B cell (primary cell): ENCODE results near the gene ADAMTS17.

ENCODE experiments used
- EZH2 ChIP-seq: IDR thresholded peaks from 2 replicates; pipeline ENCODE4 v1.6.1; 2012; ENCODE audit warnings: borderline replicate concordance, low read depth, mild to moderate bottlenecking, moderate library complexity, low read length; ENCODE audit not compliant: insufficient read depth, poor library complexity, severe bottlenecking
- TF ChIP-seq, protein P1 (sequence below): fragments of 200-600 bp; IDR thresholded peaks from one replicate; pipeline ENCODE4 v1.8.0; 2022; ENCODE audit warnings: antibody characterized with exemption, mild to moderate bottlenecking

DNA sequence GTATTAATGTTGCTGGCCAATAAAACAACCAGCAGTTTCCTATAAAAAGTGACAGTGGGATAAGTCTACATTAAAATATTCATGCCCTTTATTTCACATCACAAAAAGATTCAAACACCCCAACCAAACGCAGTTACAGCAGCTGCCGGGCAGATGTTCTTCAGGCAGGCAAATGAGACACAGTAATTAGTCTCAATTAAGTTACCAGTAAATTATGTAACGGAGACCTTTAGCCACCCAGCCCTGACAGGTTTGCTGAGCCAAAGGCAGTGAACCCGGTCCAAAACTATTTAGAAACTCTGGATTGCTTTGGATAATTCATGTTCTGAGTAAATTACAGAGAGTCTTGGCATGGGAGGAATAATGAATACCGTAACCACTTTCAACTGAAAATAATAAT lies 319.4 kb downstream of the ADAMTS17 start:
- TF ChIP-seq, protein P1, sequence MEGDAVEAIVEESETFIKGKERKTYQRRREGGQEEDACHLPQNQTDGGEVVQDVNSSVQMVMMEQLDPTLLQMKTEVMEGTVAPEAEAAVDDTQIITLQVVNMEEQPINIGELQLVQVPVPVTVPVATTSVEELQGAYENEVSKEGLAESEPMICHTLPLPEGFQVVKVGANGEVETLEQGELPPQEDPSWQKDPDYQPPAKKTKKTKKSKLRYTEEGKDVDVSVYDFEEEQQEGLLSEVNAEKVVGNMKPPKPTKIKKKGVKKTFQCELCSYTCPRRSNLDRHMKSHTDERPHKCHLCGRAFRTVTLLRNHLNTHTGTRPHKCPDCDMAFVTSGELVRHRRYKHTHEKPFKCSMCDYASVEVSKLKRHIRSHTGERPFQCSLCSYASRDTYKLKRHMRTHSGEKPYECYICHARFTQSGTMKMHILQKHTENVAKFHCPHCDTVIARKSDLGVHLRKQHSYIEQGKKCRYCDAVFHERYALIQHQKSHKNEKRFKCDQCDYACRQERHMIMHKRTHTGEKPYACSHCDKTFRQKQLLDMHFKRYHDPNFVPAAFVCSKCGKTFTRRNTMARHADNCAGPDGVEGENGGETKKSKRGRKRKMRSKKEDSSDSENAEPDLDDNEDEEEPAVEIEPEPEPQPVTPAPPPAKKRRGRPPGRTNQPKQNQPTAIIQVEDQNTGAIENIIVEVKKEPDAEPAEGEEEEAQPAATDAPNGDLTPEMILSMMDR = no peak
- TF ChIP-seq EZH2 = no peak
